Fibroblast of lung (primary cell): ENCODE measurements around the gene TOMM20L.

Experiments
- EZH2 ChIP-seq: IDR thresholded peaks from 2 replicates; pipeline ENCODE4 v1.5.1; 2012; ENCODE audit warnings: low read length, control low read depth, mild to moderate bottlenecking; ENCODE audit errors: missing control alignments
- TF ChIP-seq, protein P1 (sequence below), 2 donors: IDR thresholded peaks in 1 of 2; conservative IDR thresholded peaks in 1 of 2; 1 replicate in 1 of 2; 2 replicates in 1 of 2; pipeline ENCODE4 v1.5.1; 2011 to 2012; ENCODE audit warnings: low read length in 2 of 2, control low read depth in 1 of 2, inconsistent platforms in 1 of 2, low read depth in 1 of 2, mild to moderate bottlenecking in 1 of 2

GRCh38 chr14:58395562-58395811, 243 bp upstream of the TOMM20L start:
- TF ChIP-seq, protein P1, sequence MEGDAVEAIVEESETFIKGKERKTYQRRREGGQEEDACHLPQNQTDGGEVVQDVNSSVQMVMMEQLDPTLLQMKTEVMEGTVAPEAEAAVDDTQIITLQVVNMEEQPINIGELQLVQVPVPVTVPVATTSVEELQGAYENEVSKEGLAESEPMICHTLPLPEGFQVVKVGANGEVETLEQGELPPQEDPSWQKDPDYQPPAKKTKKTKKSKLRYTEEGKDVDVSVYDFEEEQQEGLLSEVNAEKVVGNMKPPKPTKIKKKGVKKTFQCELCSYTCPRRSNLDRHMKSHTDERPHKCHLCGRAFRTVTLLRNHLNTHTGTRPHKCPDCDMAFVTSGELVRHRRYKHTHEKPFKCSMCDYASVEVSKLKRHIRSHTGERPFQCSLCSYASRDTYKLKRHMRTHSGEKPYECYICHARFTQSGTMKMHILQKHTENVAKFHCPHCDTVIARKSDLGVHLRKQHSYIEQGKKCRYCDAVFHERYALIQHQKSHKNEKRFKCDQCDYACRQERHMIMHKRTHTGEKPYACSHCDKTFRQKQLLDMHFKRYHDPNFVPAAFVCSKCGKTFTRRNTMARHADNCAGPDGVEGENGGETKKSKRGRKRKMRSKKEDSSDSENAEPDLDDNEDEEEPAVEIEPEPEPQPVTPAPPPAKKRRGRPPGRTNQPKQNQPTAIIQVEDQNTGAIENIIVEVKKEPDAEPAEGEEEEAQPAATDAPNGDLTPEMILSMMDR (conservative IDR thresholded peaks at IDR 0.05 in 1 of 2, IDR thresholded peaks at IDR 0.05 in 1 of 2; ENCODE audit: low read depth in 1 of 2, low read length in 2 of 2) = no peak
- TF ChIP-seq EZH2 = no peak
